NCI-H2107 treated with DMSO at 0.1 percent for 48 hours (cell line): ENCODE results near the gene OR56A5.
"Not testable (repeated sequence)": the region's sequence is repeated elsewhere in the genome, so short reads cannot be mapped to it uniquely, and the experiment has no call there.

Experiments used
- DNase-seq: peaks from one replicate; lab custom pipeline; 2025; ENCODE audit not compliant: unreplicated experiment; lab: John Stamatoyannopoulos, UW

OR56A5 gene

GRCh38 chr11:5968394-5968793, at the start of gene OR56A5:
OR56A5 (minus strand) TSS chr11:5968494; CDS start chr11:5968494, 0 bp downstream.
- no peak for DNase-seq

- DNase-seq: no peak
Observed at GRCh38 chr11:6013042-6013441, 44.7 kb upstream of the OR56A5 start.

GRCh38 chr11:6012035-6012668, 43.9 kb upstream of the OR56A5 start:
- no peak for DNase-seq

- DNase-seq: no peak
Observed at GRCh38 chr11:6006846-6007245, 38.6 kb upstream of the OR56A5 start, which contains the start of gene OR56A4. OR56A4 (minus strand) TSS chr11:6006946; CDS start chr11:6002992, 3,954 bp downstream.

- no peak for DNase-seq
Observed at GRCh38 chr11:6006395-6006794, 38.1 kb upstream of the OR56A5 start.

GRCh38 chr11:6002202-6002699, 34.0 kb upstream of the OR56A5 start:
- DNase-seq: no peak

- DNase-seq: no peak
Observed at GRCh38 chr11:5994791-5995190, 26.5 kb upstream of the OR56A5 start.

GRCh38 chr11:5992604-5993251, 24.4 kb upstream of the OR56A5 start:
- DNase-seq: no peak

- DNase-seq: no peak
Observed at GRCh38 chr11:5992150-5992549, 23.9 kb upstream of the OR56A5 start.

- no peak for DNase-seq
Observed at GRCh38 chr11:5989203-5989602, 20.9 kb upstream of the OR56A5 start.

GRCh38 chr11:5986885-5987284, 18.6 kb upstream of the OR56A5 start, which contains the start of gene OR52L1:
OR52L1 (minus strand) TSS chr11:5986985; CDS start chr11:5986930, 55 bp downstream.
- DNase-seq: no peak

- DNase-seq: no peak
Observed at GRCh38 chr11:5983443-5983842, 15.1 kb upstream of the OR56A5 start.

GRCh38 chr11:5973530-5973929, 5.2 kb upstream of the OR56A5 start:
- no peak for DNase-seq

- DNase-seq: no peak
Observed at GRCh38 chr11:5967708-5968107, 586 bp downstream of the OR56A5 start.

GRCh38 chr11:5966958-5967357, 1.3 kb downstream of the OR56A5 start:
- no peak for DNase-seq

- DNase-seq: not testable (repeated sequence)
Observed at GRCh38 chr11:5960704-5961320, 7.5 kb downstream of the OR56A5 start.

GRCh38 chr11:5955586-5955985, 12.7 kb downstream of the OR56A5 start:
- no peak for DNase-seq

GRCh38 chr11:5941951-5942350, 26.3 kb downstream of the OR56A5 start, which contains the start of gene OR56A3:
OR56A3 (plus strand) TSS chr11:5942251; CDS start chr11:5947347, 5,096 bp downstream.
- no peak for DNase-seq

- DNase-seq: no peak
Observed at GRCh38 chr11:5940748-5941147, 27.5 kb downstream of the OR56A5 start.

- no peak for DNase-seq
Observed at GRCh38 chr11:5938603-5938965, 29.7 kb downstream of the OR56A5 start.

GRCh38 chr11:5937868-5938602, 30.3 kb downstream of the OR56A5 start:
- DNase-seq: no peak
